ENCODE data around the gene UBALD2.
"Not testable (repeated sequence)": the region's sequence is repeated elsewhere in the genome, so short reads cannot be mapped to it uniquely, and the experiment has no call there.

UBALD2 gene

GRCh38 chr17:76265624-76266243, 586 bp downstream of the UBALD2 start:
- Histone ChIP-seq H4K20me1 (ENCODE audit: control insufficient read depth, insufficient read depth, low read depth, low read length) (no peaks in the 10 kb centered on the region), H3K27ac (ENCODE audit: low read depth, low read length) (peak overlapping the region; percentile 91), H3F3A (ENCODE audit: control insufficient read depth, insufficient read depth) (peaks cover 30% of the 10 kb centered on the region)

GRCh38 chr17:76266244-76266938, 1.2 kb downstream of the UBALD2 start:
- Histone ChIP-seq H3K79me2 (ENCODE audit: control insufficient read depth, low read length) (peaks cover 53% of the 10 kb centered on the region), H3K36me3 (ENCODE audit: control insufficient read depth, low read length) (peaks cover 47% of the 10 kb centered on the region), H3K4me1 (ENCODE audit: control insufficient read depth, low read length) (peaks cover 81% of the 10 kb centered on the region), H3K9me3 (ENCODE audit: control insufficient read depth, insufficient read depth, low read length) (no peaks in the 10 kb centered on the region), H3K27ac (ENCODE audit: low read depth, low read length) (peak overlapping the region; percentile 91), H3K4me3 (ENCODE audit: low read length) (peak overlapping the region; percentile 88), H3K4me2 (ENCODE audit: low read length) (peak overlapping the region; percentile 81), H3K9me2 (replicated peaks; ENCODE audit: control insufficient read depth, low read length) (no peaks in the 10 kb centered on the region), H4K20me1 (ENCODE audit: control insufficient read depth, insufficient read depth, low read depth, low read length) (no peaks in the 10 kb centered on the region), H3F3A (ENCODE audit: control insufficient read depth, insufficient read depth) (peaks cover 31% of the 10 kb centered on the region), H3K27me3 (ENCODE audit: control insufficient read depth, low read length) (no peaks in the 10 kb centered on the region)
- TF ChIP-seq EZH2phosphoT487 (IDR thresholded peaks at IDR 0.05; ENCODE audit: borderline replicate concordance, low read length) (no peak), CTCF (IDR thresholded peaks at IDR 0.05; ENCODE audit: low read depth, low read length, poor library complexity, severe bottlenecking) (no peak)

More at GRCh38 chr17:76265624-76266243, 586 bp downstream of the UBALD2 start:
- Histone ChIP-seq H3K4me3 (ENCODE audit: low read length) (peak overlapping the region; percentile 88), H3K9me3 (ENCODE audit: control insufficient read depth, insufficient read depth, low read length) (no peaks in the 10 kb centered on the region), H3K27me3 (ENCODE audit: control insufficient read depth, low read length) (no peaks in the 10 kb centered on the region), H3K9me2 (replicated peaks; ENCODE audit: control insufficient read depth, low read length) (no peaks in the 10 kb centered on the region), H3K36me3 (ENCODE audit: control insufficient read depth, low read length) (peaks cover 41% of the 10 kb centered on the region), H3K4me1 (ENCODE audit: control insufficient read depth, low read length) (peaks cover 81% of the 10 kb centered on the region), H3K4me2 (ENCODE audit: low read length) (peak overlapping the region; percentile 81), H3K79me2 (ENCODE audit: control insufficient read depth, low read length) (peaks cover 46% of the 10 kb centered on the region)
- TF ChIP-seq CTCF (IDR thresholded peaks at IDR 0.05; ENCODE audit: low read depth, low read length, poor library complexity, severe bottlenecking), result no peak
- no peak for TF ChIP-seq EZH2phosphoT487 (IDR thresholded peaks at IDR 0.05; ENCODE audit: borderline replicate concordance, low read length)

GRCh38 chr17:76267051-76267576, 2.0 kb downstream of the UBALD2 start:
- no peaks in the 10 kb centered on the region for H3K27me3 ChIP-seq (ENCODE audit: control insufficient read depth, low read length)
- peaks cover 28% of the 10 kb centered on the region for H3F3A ChIP-seq (ENCODE audit: control insufficient read depth, insufficient read depth)
- peaks cover 81% of the 10 kb centered on the region for H3K4me1 ChIP-seq (ENCODE audit: control insufficient read depth, low read length)
- peak overlapping the region; percentile 88 for H3K4me3 ChIP-seq (ENCODE audit: low read length)
- H3K9me2 ChIP-seq (replicated peaks; ENCODE audit: control insufficient read depth, low read length), result no peaks in the 10 kb centered on the region
- peak overlapping the region; percentile 81 for H3K4me2 ChIP-seq (ENCODE audit: low read length)
- peak overlapping the region; percentile 91 for H3K27ac ChIP-seq (ENCODE audit: low read depth, low read length)
- TF ChIP-seq CTCF (IDR thresholded peaks at IDR 0.05; ENCODE audit: low read depth, low read length, poor library complexity, severe bottlenecking), result no peak
- TF ChIP-seq EZH2phosphoT487 (IDR thresholded peaks at IDR 0.05; ENCODE audit: borderline replicate concordance, low read length), result no peak
- H4K20me1 ChIP-seq (ENCODE audit: control insufficient read depth, insufficient read depth, low read depth, low read length), result no peaks in the 10 kb centered on the region
- peaks cover 51% of the 10 kb centered on the region for H3K36me3 ChIP-seq (ENCODE audit: control insufficient read depth, low read length)
- no peaks in the 10 kb centered on the region for H3K9me3 ChIP-seq (ENCODE audit: control insufficient read depth, insufficient read depth, low read length)
- peaks cover 57% of the 10 kb centered on the region for H3K79me2 ChIP-seq (ENCODE audit: control insufficient read depth, low read length)

- Histone ChIP-seq H3F3A (ENCODE audit: control insufficient read depth, insufficient read depth) (peaks cover 29% of the 10 kb centered on the region), H3K4me1 (ENCODE audit: control insufficient read depth, low read length) (peaks cover 81% of the 10 kb centered on the region), H3K4me3 (ENCODE audit: low read length) (peak overlapping the region; percentile 88), H3K4me2 (ENCODE audit: low read length) (peak overlapping the region; percentile 81), H3K27ac (ENCODE audit: low read depth, low read length) (peak overlapping the region; percentile 91), H3K36me3 (ENCODE audit: control insufficient read depth, low read length) (peaks cover 51% of the 10 kb centered on the region), H3K79me2 (ENCODE audit: control insufficient read depth, low read length) (peaks cover 57% of the 10 kb centered on the region)
- H3K9me3 ChIP-seq (ENCODE audit: control insufficient read depth, insufficient read depth, low read length); H3K9me2 ChIP-seq (replicated peaks; ENCODE audit: control insufficient read depth, low read length); H3K27me3 ChIP-seq (ENCODE audit: control insufficient read depth, low read length); H4K20me1 ChIP-seq (ENCODE audit: control insufficient read depth, insufficient read depth, low read depth, low read length): not testable (repeated sequence)
These were observed 2.4 kb downstream of the UBALD2 start for GRCh38 chr17:76267581-76268001.
